ENCODE results near the gene FAM117B. TPM values are rescaled to one million over a fixed set of nuclear protein-coding genes. Genes with fewer than 3 reads are reported as not detected.
A peak's percentile ranks its signal among the peaks of the same experiment; 100 is the strongest.

The FAM117B gene
- total and polyA plus RNA-seq, 4 donors = 0.65 to 3.4 (median 2.4) TPM

- Histone ChIP-seq H3K4me1 (ENCODE audit: control insufficient read depth in 4 of 4, insufficient read depth in 4 of 4, low read length in 3 of 4) (peaks cover 0 to 5% (median 3%) of the 10 kb centered on the region in 4 donors), H3K9ac (ENCODE audit: low read depth in 1 of 2, low read length in 2 of 2) (no peak overlapping the region), H3K9me3 (ENCODE audit: control insufficient read depth in 4 of 4, low read length in 3 of 4) (no peaks in the 10 kb centered on the region), H3K27me3 (ENCODE audit: control insufficient read depth in 4 of 4, insufficient read depth in 4 of 4, low read length in 3 of 4) (no peaks in the 10 kb centered on the region), H3K27ac (ENCODE audit: low read depth in 1 of 2, low read length in 2 of 2) (no peak overlapping the region), H3K36me3 (ENCODE audit: control insufficient read depth in 4 of 4, insufficient read depth in 3 of 4, low read depth in 1 of 4, low read length in 3 of 4) (no peaks in the 10 kb centered on the region), H3K4me3 (ENCODE audit: low read depth in 1 of 3, low read length in 3 of 3) (no peak overlapping the region)
- 95% methylated on average over 4 of the region's 4 CpGs for WGBS
- no peak for DNase-seq (ENCODE audit: low spot score)
- no peak for TF ChIP-seq ZBTB33 (IDR thresholded peaks at IDR 0.05)
Observed at GRCh38 chr2:202700075-202700901, 65.5 kb downstream of the FAM117B start.

GRCh38 chr2:202703091-202703490 is 68.3 kb downstream of the FAM117B start:
- Histone ChIP-seq H3K4me3 (ENCODE audit: low read depth in 1 of 3, low read length in 3 of 3) (no peak overlapping the region), H3K36me3 (ENCODE audit: control insufficient read depth in 4 of 4, insufficient read depth in 3 of 4, low read depth in 1 of 4, low read length in 3 of 4) (no peaks in the 10 kb centered on the region), H3K27ac (ENCODE audit: low read depth in 1 of 2, low read length in 2 of 2) (no peak overlapping the region), H3K27me3 (ENCODE audit: control insufficient read depth in 4 of 4, insufficient read depth in 4 of 4, low read length in 3 of 4) (no peaks in the 10 kb centered on the region), H3K9ac (ENCODE audit: low read depth in 1 of 2, low read length in 2 of 2) (no peak overlapping the region), H3K4me1 (ENCODE audit: control insufficient read depth in 4 of 4, insufficient read depth in 4 of 4, low read length in 3 of 4) (peaks cover 0 to 5% (median 0%) of the 10 kb centered on the region in 4 donors), H3K9me3 (ENCODE audit: control insufficient read depth in 4 of 4, low read length in 3 of 4) (no peaks in the 10 kb centered on the region)
- TF ChIP-seq MAX (IDR thresholded peaks at IDR 0.05) (no peak), GABPA (IDR thresholded peaks at IDR 0.05 in 1 of 2, conservative IDR thresholded peaks at IDR 0.05 in 1 of 2) (no peak), SP1 (IDR thresholded peaks at IDR 0.05) (peak; percentile 52), HNF4A (conservative IDR thresholded peaks at IDR 0.05) (peak in 1 of 2 donors; percentile 13), RAD21 (IDR thresholded peaks at IDR 0.05) (peak in 1 of 2 donors; percentile 38), YY1 (IDR thresholded peaks at IDR 0.05) (no peak), ZBTB33 (IDR thresholded peaks at IDR 0.05) (no peak), EGR1 (IDR thresholded peaks at IDR 0.05; ENCODE audit: low read depth in 2 of 2) (no peak), FOXA1 (IDR thresholded peaks at IDR 0.05) (no peak), REST (IDR thresholded peaks at IDR 0.05) (no peak), TAF1 (conservative IDR thresholded peaks at IDR 0.05) (no peak), RXRA (IDR thresholded peaks at IDR 0.05) (no peak), FOXA2 (IDR thresholded peaks at IDR 0.05) (no peak)
- DNase-seq (ENCODE audit: low spot score) = no peak
- 87% methylated on average over 1 of the region's 1 CpG for WGBS
